CD4-positive, alpha-beta T cell treated with Interleukin-6 for 4 hours (primary cell): Measurements from ENCODE around the gene SH3GL2.

Source experiments
- DNase-seq: peaks from one replicate; pipeline ENCODE4 v3.0.0-alpha.2; 2020; ENCODE audit warnings: mixed read lengths

Gene SH3GL2

GRCh38 chr9:17578911-17579793 is at the start of gene SH3GL2:
Gene SH3GL2, plus strand, starts transcription at chr9:17579066.
- DNase-seq: no peak

GRCh38 chr9:17531642-17532254 is 47.1 kb upstream of the SH3GL2 start:
- DNase-seq: no peak

- no peak for DNase-seq
Observed at GRCh38 chr9:17532461-17532860, 46.4 kb upstream of the SH3GL2 start.

GRCh38 chr9:17535176-17535575 is 43.7 kb upstream of the SH3GL2 start:
- no peak for DNase-seq

GRCh38 chr9:17536027-17536426 is 42.8 kb upstream of the SH3GL2 start:
- no peak for DNase-seq

GRCh38 chr9:17551023-17551422 is 27.8 kb upstream of the SH3GL2 start:
- DNase-seq: no peak

- no peak for DNase-seq
Observed at GRCh38 chr9:17555362-17556054, 23.4 kb upstream of the SH3GL2 start.

GRCh38 chr9:17556255-17556654 is 22.6 kb upstream of the SH3GL2 start:
- no peak for DNase-seq

- no peak for DNase-seq
Observed at GRCh38 chr9:17556935-17557334, 21.9 kb upstream of the SH3GL2 start.

GRCh38 chr9:17571825-17572224 is 7.0 kb upstream of the SH3GL2 start:
- DNase-seq: no peak

GRCh38 chr9:17574342-17574741 is 4.5 kb upstream of the SH3GL2 start:
- DNase-seq: no peak

GRCh38 chr9:17578577-17578910 is 322 bp upstream of the SH3GL2 start:
- no peak for DNase-seq

- DNase-seq: no peak
Observed at GRCh38 chr9:17580119-17580518, 1.3 kb downstream of the SH3GL2 start.

- no peak for DNase-seq
Observed at GRCh38 chr9:17587113-17587512, 8.2 kb downstream of the SH3GL2 start.

- no peak for DNase-seq
Observed at GRCh38 chr9:17588395-17588794, 9.5 kb downstream of the SH3GL2 start.

GRCh38 chr9:17588941-17589340 is 10.1 kb downstream of the SH3GL2 start:
- DNase-seq: no peak

GRCh38 chr9:17589771-17590170 is 10.9 kb downstream of the SH3GL2 start:
- DNase-seq: no peak

GRCh38 chr9:17594961-17595360 is 16.1 kb downstream of the SH3GL2 start:
- DNase-seq: no peak

- no peak for DNase-seq
Observed at GRCh38 chr9:17597977-17598376, 19.1 kb downstream of the SH3GL2 start.

GRCh38 chr9:17600962-17601593 is 22.2 kb downstream of the SH3GL2 start:
- no peak for DNase-seq

GRCh38 chr9:17604556-17604955 is 25.7 kb downstream of the SH3GL2 start:
- no peak for DNase-seq

- DNase-seq: no peak
Observed at GRCh38 chr9:17609312-17610005, 30.6 kb downstream of the SH3GL2 start.

- no peak for DNase-seq
Observed at GRCh38 chr9:17611342-17611741, 32.5 kb downstream of the SH3GL2 start.
